PFSK-1 (cell line): Measurements from ENCODE around the gene NSL1.

Experiments used
- FOXP2 ChIP-seq: optimal IDR thresholded peaks from 2 replicates; pipeline ENCODE3; 2011; ENCODE audit warnings: borderline replicate concordance, control low read depth, inconsistent platforms; ENCODE audit not compliant: insufficient read depth; ENCODE audit errors: extremely low read length, extremely low read depth
- POLR2AphosphoS5 ChIP-seq: IDR thresholded peaks from 2 replicates; pipeline ENCODE4 v1.6.1; 2012; ENCODE audit warnings: low read depth, mild to moderate bottlenecking, control low read depth, low read length, moderate library complexity
- SIN3A ChIP-seq: IDR thresholded peaks from 2 replicates; pipeline ENCODE4 v1.6.1; 2012; ENCODE audit warnings: mild to moderate bottlenecking, low read length, moderate library complexity, borderline replicate concordance; ENCODE audit not compliant: insufficient read depth
- TAF1 ChIP-seq: IDR thresholded peaks from 2 replicates; pipeline ENCODE4 v1.6.1; 2012; ENCODE audit warnings: low read length, control low read depth, borderline replicate concordance; ENCODE audit not compliant: insufficient read depth
- TF ChIP-seq, protein P1 (sequence below), 2 experiments: IDR thresholded peaks; 2 replicates each; pipeline versions ENCODE4 v1.6.1 to v1.8.0; 2011 to 2012; ENCODE audit warnings: low read depth in 2 of 2, low read length in 2 of 2, control low read depth in 1 of 2, inconsistent platforms in 1 of 2, mild to moderate bottlenecking in 1 of 2, moderate library complexity in 1 of 2; ENCODE audit not compliant: insufficient read depth in 1 of 2

NSL1 gene

GRCh38 chr1:212699625-212700222 is 91.9 kb downstream of the NSL1 start, which contains the start of gene BATF3:
Gene BATF3 (minus strand): TSS chr1:212699840. CDS start chr1:212699762, 78 bp downstream.
- TF ChIP-seq, protein P1, sequence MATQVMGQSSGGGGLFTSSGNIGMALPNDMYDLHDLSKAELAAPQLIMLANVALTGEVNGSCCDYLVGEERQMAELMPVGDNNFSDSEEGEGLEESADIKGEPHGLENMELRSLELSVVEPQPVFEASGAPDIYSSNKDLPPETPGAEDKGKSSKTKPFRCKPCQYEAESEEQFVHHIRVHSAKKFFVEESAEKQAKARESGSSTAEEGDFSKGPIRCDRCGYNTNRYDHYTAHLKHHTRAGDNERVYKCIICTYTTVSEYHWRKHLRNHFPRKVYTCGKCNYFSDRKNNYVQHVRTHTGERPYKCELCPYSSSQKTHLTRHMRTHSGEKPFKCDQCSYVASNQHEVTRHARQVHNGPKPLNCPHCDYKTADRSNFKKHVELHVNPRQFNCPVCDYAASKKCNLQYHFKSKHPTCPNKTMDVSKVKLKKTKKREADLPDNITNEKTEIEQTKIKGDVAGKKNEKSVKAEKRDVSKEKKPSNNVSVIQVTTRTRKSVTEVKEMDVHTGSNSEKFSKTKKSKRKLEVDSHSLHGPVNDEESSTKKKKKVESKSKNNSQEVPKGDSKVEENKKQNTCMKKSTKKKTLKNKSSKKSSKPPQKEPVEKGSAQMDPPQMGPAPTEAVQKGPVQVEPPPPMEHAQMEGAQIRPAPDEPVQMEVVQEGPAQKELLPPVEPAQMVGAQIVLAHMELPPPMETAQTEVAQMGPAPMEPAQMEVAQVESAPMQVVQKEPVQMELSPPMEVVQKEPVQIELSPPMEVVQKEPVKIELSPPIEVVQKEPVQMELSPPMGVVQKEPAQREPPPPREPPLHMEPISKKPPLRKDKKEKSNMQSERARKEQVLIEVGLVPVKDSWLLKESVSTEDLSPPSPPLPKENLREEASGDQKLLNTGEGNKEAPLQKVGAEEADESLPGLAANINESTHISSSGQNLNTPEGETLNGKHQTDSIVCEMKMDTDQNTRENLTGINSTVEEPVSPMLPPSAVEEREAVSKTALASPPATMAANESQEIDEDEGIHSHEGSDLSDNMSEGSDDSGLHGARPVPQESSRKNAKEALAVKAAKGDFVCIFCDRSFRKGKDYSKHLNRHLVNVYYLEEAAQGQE (IDR thresholded peaks at IDR 0.05; ENCODE audit: insufficient read depth in 1 of 2, low read depth in 2 of 2, low read length in 2 of 2), result no peak
- TF ChIP-seq FOXP2, result peak; percentile 19

DNA sequence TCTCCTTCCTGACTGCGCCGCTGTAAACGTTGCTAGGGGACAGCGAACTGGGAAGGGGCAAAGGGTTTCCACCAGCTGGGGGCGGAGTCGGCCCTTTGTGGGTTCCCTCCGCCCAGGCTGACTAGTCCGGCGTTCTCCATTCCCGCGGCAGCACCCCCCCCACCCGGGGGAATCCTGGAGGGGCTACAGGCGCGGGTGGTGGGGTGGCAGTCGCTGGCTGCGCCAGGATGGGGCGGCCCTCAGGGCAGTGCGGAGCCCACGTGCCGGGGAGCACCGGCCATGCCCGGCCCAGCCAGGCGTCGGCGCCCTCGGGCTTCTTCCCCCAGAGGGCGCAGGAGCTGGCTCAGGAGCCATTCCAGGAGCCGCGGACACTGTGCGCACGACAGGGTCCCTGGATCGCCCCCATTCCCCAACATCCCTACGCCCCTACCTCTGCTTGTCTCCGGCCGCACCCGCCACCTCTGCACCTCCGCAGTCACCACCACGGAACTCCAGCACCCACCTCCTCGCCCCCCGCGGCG is 92.4 kb downstream of the NSL1 start:
- TF ChIP-seq, protein P1 (IDR thresholded peaks at IDR 0.05; ENCODE audit: insufficient read depth in 1 of 2, low read depth in 2 of 2, low read length in 2 of 2), result no peak
- TF ChIP-seq FOXP2 (no peak), SIN3A (no peak), TAF1 (no peak), POLR2AphosphoS5 (no peak)

- TF ChIP-seq, protein P1 (IDR thresholded peaks at IDR 0.05; ENCODE audit: insufficient read depth in 1 of 2, low read depth in 2 of 2, low read length in 2 of 2), result no peak
Observed at GRCh38 chr1:212698467-212699103, 93.0 kb downstream of the NSL1 start.

DNA sequence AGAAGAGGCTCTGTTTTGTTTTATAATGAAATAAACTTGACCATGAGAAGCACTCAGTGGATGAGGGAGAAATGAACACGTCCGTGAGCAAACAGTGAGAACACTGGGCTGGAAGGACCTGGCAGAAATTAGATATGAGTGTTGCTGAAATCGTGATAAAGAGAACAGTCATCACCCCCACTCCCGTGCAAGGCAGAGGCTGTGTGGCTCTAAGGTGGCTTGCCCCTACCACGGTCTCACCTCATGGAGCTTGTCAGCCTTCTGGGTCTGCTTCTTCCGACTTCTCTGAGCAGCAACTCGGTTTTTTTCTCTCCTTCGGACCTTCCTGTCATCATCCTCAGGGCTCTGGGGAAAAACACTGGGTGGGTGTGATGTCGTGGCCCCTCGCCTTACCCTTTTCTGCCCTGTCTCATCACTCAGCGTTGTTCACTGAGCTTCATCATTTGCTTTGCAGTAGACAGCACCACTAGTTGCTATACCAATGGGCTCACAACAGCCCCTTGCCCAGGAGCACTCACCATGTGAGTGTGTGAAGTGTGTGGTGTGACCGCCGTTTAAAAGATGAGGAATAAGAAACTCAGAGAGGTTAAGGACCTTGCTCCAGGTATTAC is 94.8 kb downstream of the NSL1 start:
- TF ChIP-seq, protein P1 (IDR thresholded peaks at IDR 0.05; ENCODE audit: insufficient read depth in 1 of 2, low read depth in 2 of 2, low read length in 2 of 2), result no peak
- TF ChIP-seq POLR2AphosphoS5 (no peak), FOXP2 (no peak), TAF1 (no peak), SIN3A (no peak)
